Activated CD8-positive, alpha-beta memory T cell treated with anti-CD3 and anti-CD28 coated beads for 24 hours (primary cell): ENCODE data around the gene TSC22D2.

ENCODE experiments used
- DNase-seq: peaks from one replicate; pipeline ENCODE4 v3.0.0-alpha.2; 2020

TSC22D2 gene

GRCh38 chr3:150412561-150413231 lies 4.6 kb downstream of the TSC22D2 start:
- no peak for DNase-seq

GRCh38 chr3:150414258-150414657 lies 6.2 kb downstream of the TSC22D2 start:
- DNase-seq, result no peak

GRCh38 chr3:150414959-150415358 lies 6.9 kb downstream of the TSC22D2 start:
- DNase-seq, result no peak

- DNase-seq, result no peak
Measured at GRCh38 chr3:150419076-150419868, 11.2 kb downstream of the TSC22D2 start.

- no peak for DNase-seq
Measured at GRCh38 chr3:150419959-150420358, 11.9 kb downstream of the TSC22D2 start.

GRCh38 chr3:150421256-150421655 lies 13.2 kb downstream of the TSC22D2 start:
- DNase-seq, result no peak

- DNase-seq, result no peak
Measured at GRCh38 chr3:150421799-150422548, 13.9 kb downstream of the TSC22D2 start.

- DNase-seq, result no peak
Measured at GRCh38 chr3:150422907-150423306, 14.8 kb downstream of the TSC22D2 start.

- no peak for DNase-seq
Measured at GRCh38 chr3:150423761-150424160, 15.7 kb downstream of the TSC22D2 start.

- DNase-seq, result no peak
Measured at GRCh38 chr3:150426292-150426691, 18.2 kb downstream of the TSC22D2 start.

GRCh38 chr3:150428562-150428961 lies 20.5 kb downstream of the TSC22D2 start:
- DNase-seq, result no peak

- DNase-seq, result no peak
Measured at GRCh38 chr3:150429767-150430671, 21.9 kb downstream of the TSC22D2 start.

GRCh38 chr3:150433347-150433746 lies 25.2 kb downstream of the TSC22D2 start:
- no peak for DNase-seq

GRCh38 chr3:150434234-150434633 lies 26.1 kb downstream of the TSC22D2 start:
- DNase-seq, result no peak

GRCh38 chr3:150436161-150436560 lies 28.1 kb downstream of the TSC22D2 start:
- DNase-seq, result no peak

GRCh38 chr3:150439657-150440056 lies 31.6 kb downstream of the TSC22D2 start:
- DNase-seq, result no peak

GRCh38 chr3:150443331-150443741 lies 35.2 kb downstream of the TSC22D2 start:
- DNase-seq, result no peak

GRCh38 chr3:150444371-150444770 lies 36.3 kb downstream of the TSC22D2 start:
- no peak for DNase-seq

GRCh38 chr3:150446470-150446977 lies 38.4 kb downstream of the TSC22D2 start:
- no peak for DNase-seq

GRCh38 chr3:150447084-150447483 lies 39.0 kb downstream of the TSC22D2 start:
- DNase-seq, result no peak

- DNase-seq, result no peak
Measured at GRCh38 chr3:150447631-150448465, 39.8 kb downstream of the TSC22D2 start.
